ENCODE data around the gene NBPF3.
"Not testable (repeated sequence)": the region's sequence is repeated elsewhere in the genome, so short reads cannot be mapped to it uniquely, and the experiment has no call there.

The NBPF3 gene

GRCh38 chr1:21518774-21519455 is 79.0 kb downstream of the NBPF3 start:
- no peak for DNase-seq (ENCODE audit: low read depth in 2 of 2)

- DNase-seq (ENCODE audit: low read depth in 2 of 2), result not testable (repeated sequence)
Measured at GRCh38 chr1:21519486-21520070, 79.6 kb downstream of the NBPF3 start.

- peak in 1 of 2 experiments; percentile 20 for DNase-seq (ENCODE audit: low read depth in 2 of 2)
Measured at GRCh38 chr1:21520899-21521716, 81.2 kb downstream of the NBPF3 start.

GRCh38 chr1:21521717-21522060 is 81.8 kb downstream of the NBPF3 start:
- no peak for DNase-seq (ENCODE audit: low read depth in 2 of 2)

- DNase-seq (ENCODE audit: low read depth in 2 of 2), result no peak
Measured at GRCh38 chr1:21522525-21523038, 82.6 kb downstream of the NBPF3 start.

GRCh38 chr1:21523297-21523813 is 83.4 kb downstream of the NBPF3 start:
- no peak for DNase-seq (ENCODE audit: low read depth in 2 of 2)

- DNase-seq (ENCODE audit: low read depth in 2 of 2), result no peak
Measured at GRCh38 chr1:21524220-21524619, 84.3 kb downstream of the NBPF3 start.

GRCh38 chr1:21524686-21525339 is 84.9 kb downstream of the NBPF3 start:
- no peak for DNase-seq (ENCODE audit: low read depth in 2 of 2)

GRCh38 chr1:21525340-21525717 is 85.4 kb downstream of the NBPF3 start:
- DNase-seq (ENCODE audit: low read depth in 2 of 2), result no peak

GRCh38 chr1:21526441-21526840 is 86.5 kb downstream of the NBPF3 start:
- no peak for DNase-seq (ENCODE audit: low read depth in 2 of 2)

- DNase-seq (ENCODE audit: low read depth in 2 of 2), result no peak
Measured at GRCh38 chr1:21530368-21531016, 90.6 kb downstream of the NBPF3 start.

- no peak for DNase-seq (ENCODE audit: low read depth in 2 of 2)
Measured at GRCh38 chr1:21531241-21531640, 91.3 kb downstream of the NBPF3 start.

GRCh38 chr1:21532496-21532895 is 92.6 kb downstream of the NBPF3 start:
- no peak for DNase-seq (ENCODE audit: low read depth in 2 of 2)

GRCh38 chr1:21532992-21533534 is 93.1 kb downstream of the NBPF3 start:
- DNase-seq (ENCODE audit: low read depth in 2 of 2), result no peak

- DNase-seq (ENCODE audit: low read depth in 2 of 2), result no peak
Measured at GRCh38 chr1:21534146-21534545, 94.2 kb downstream of the NBPF3 start.
